KMS-11 (cell line): ENCODE data around the gene JMJD1C.

Source experiments
- H2AFZ ChIP-seq: fragments of 200-600 bp; sonication (generic); 2 replicates; pipeline ENCODE4 v1.6.1; 2016; ENCODE audit warnings: antibody characterized with exemption, mixed run types, low read depth
- H3K27ac ChIP-seq: fragments of 200-600 bp; sonication (generic); 2 replicates; pipeline ENCODE4 v1.6.1; 2016; ENCODE audit warnings: mild to moderate bottlenecking, mixed run types
- H3K27me3 ChIP-seq: fragments of 200-600 bp; sonication (generic); 2 replicates; pipeline ENCODE4 v1.6.1; 2017; ENCODE audit warnings: mild to moderate bottlenecking, low read depth, mixed run types, moderate library complexity; ENCODE audit not compliant: insufficient read depth
- H3K36me3 ChIP-seq: fragments of 200-600 bp; sonication (generic); 2 replicates; pipeline ENCODE4 v1.6.1; 2017; ENCODE audit warnings: mild to moderate bottlenecking, mixed run types; ENCODE audit not compliant: insufficient read depth
- H3K4me1 ChIP-seq: fragments of 200-600 bp; sonication (generic); 2 replicates; pipeline ENCODE4 v1.6.1; 2016; ENCODE audit warnings: mild to moderate bottlenecking, low read depth, mixed run types; ENCODE audit not compliant: poor library complexity, severe bottlenecking
- H3K4me2 ChIP-seq: fragments of 200-600 bp; sonication (generic); 2 replicates; pipeline ENCODE4 v1.7.0; 2016; ENCODE audit warnings: mild to moderate bottlenecking, mixed run types
- H3K4me3 ChIP-seq: fragments of 200-600 bp; sonication (generic); IDR thresholded peaks from 2 replicates; pipeline ENCODE4 v1.6.1; 2017; ENCODE audit warnings: low read depth, low read length, mixed read lengths; ENCODE audit not compliant: insufficient read depth
- H3K79me2 ChIP-seq: fragments of 200-600 bp; sonication (generic); 2 replicates; pipeline ENCODE4 v1.6.1; 2016; ENCODE audit warnings: low read depth, mixed run types; ENCODE audit not compliant: insufficient read depth
- H3K9ac ChIP-seq: fragments of 200-600 bp; sonication (generic); 2 replicates; pipeline ENCODE4 v1.6.1; 2016; ENCODE audit warnings: mild to moderate bottlenecking, mixed run types
- H4K20me1 ChIP-seq: fragments of 200-600 bp; sonication (generic); 2 replicates; pipeline ENCODE4 v1.6.1; 2016; ENCODE audit warnings: mild to moderate bottlenecking, mixed run types; ENCODE audit not compliant: insufficient read depth
- CTCF ChIP-seq: fragments of 200-600 bp; sonication (generic); conservative IDR thresholded peaks from 2 replicates; pipeline ENCODE4 v1.6.1; 2017; ENCODE audit warnings: low read depth, mild to moderate bottlenecking, antibody characterized with exemption, low read length, moderate library complexity, mixed read lengths

The JMJD1C gene

GRCh38 chr10:63256009-63256773, 209.6 kb downstream of the JMJD1C start:
- no peak for TF ChIP-seq CTCF
- Histone ChIP-seq H3K27me3 (no peaks in the 10 kb centered on the region), H3K4me3 (no peak overlapping the region), H3K36me3 (no peaks in the 10 kb centered on the region), H3K27ac (no peak overlapping the region), H3K9ac (no peak overlapping the region), H3K4me2 (no peak overlapping the region), H2AFZ (no peak overlapping the region), H3K4me1 (peaks cover 59% of the 10 kb centered on the region), H3K79me2 (peaks cover 100% of the 10 kb centered on the region), H4K20me1 (no peaks in the 10 kb centered on the region)

GRCh38 chr10:63255316-63255715, 210.5 kb downstream of the JMJD1C start:
- H3K27ac ChIP-seq = no peak overlapping the region
- TF ChIP-seq CTCF = no peak
- H3K4me1 ChIP-seq = peaks cover 52% of the 10 kb centered on the region
- no peak overlapping the region for H3K9ac ChIP-seq
- no peak overlapping the region for H3K4me3 ChIP-seq
- H3K4me2 ChIP-seq = no peak overlapping the region
- H2AFZ ChIP-seq = no peak overlapping the region
- H3K36me3 ChIP-seq = no peaks in the 10 kb centered on the region
- H3K79me2 ChIP-seq = peaks cover 100% of the 10 kb centered on the region
- no peaks in the 10 kb centered on the region for H3K27me3 ChIP-seq
- no peaks in the 10 kb centered on the region for H4K20me1 ChIP-seq

- H3K4me3 ChIP-seq = no peak overlapping the region
- no peaks in the 10 kb centered on the region for H3K27me3 ChIP-seq
- no peak overlapping the region for H3K4me2 ChIP-seq
- TF ChIP-seq CTCF = no peak
- no peak overlapping the region for H3K9ac ChIP-seq
- peaks cover 29% of the 10 kb centered on the region for H3K4me1 ChIP-seq
- peaks cover 96% of the 10 kb centered on the region for H3K79me2 ChIP-seq
- no peak overlapping the region for H3K27ac ChIP-seq
- H4K20me1 ChIP-seq = no peaks in the 10 kb centered on the region
- H2AFZ ChIP-seq = no peak overlapping the region
- no peaks in the 10 kb centered on the region for H3K36me3 ChIP-seq
These were observed 212.7 kb downstream of the JMJD1C start for GRCh38 chr10:63253040-63253439.

- peaks cover 2% of the 10 kb centered on the region; the same call in 1 of the 2 replicates for H4K20me1 ChIP-seq
- peaks cover 21% of the 10 kb centered on the region for H3K4me1 ChIP-seq
- TF ChIP-seq CTCF = no peak
- H3K4me3 ChIP-seq = no peak overlapping the region
- H3K4me2 ChIP-seq = no peak overlapping the region
- H3K27me3 ChIP-seq = no peaks in the 10 kb centered on the region
- H3K79me2 ChIP-seq = peaks cover 96% of the 10 kb centered on the region
- no peak overlapping the region for H3K27ac ChIP-seq
- no peaks in the 10 kb centered on the region for H3K36me3 ChIP-seq
- no peak overlapping the region for H2AFZ ChIP-seq
- H3K9ac ChIP-seq = no peak overlapping the region
These were observed 213.5 kb downstream of the JMJD1C start for GRCh38 chr10:63252095-63252762.
